WERI-Rb-1 (cell line): ENCODE measurements around the gene TRIM74.
"Not testable (repeated sequence)": the region's sequence is repeated elsewhere in the genome, so short reads cannot be mapped to it uniquely, and the experiment has no call there.

ENCODE experiments used
- DNase-seq: peaks from one replicate; pipeline ENCODE4 v3.0.0-alpha.2; 2020
- H3K27ac ChIP-seq: fragments of 250-450 bp; sonication (Bioruptor Pico); 2 replicates; pipeline ENCODE4 v1.5.1; 2020; ENCODE audit warnings: mild to moderate bottlenecking, moderate library complexity
- H3K27me3 ChIP-seq: fragments of 250-450 bp; sonication (Bioruptor Pico); 2 replicates; pipeline ENCODE4 v1.5.1; 2021; ENCODE audit warnings: mild to moderate bottlenecking, low read depth, moderate library complexity; ENCODE audit not compliant: insufficient read depth, severe bottlenecking
- H3K36me3 ChIP-seq: fragments of 250-450 bp; sonication (Bioruptor Pico); 2 replicates; pipeline ENCODE4 v1.5.1; 2020; ENCODE audit warnings: mild to moderate bottlenecking, moderate library complexity
- H3K4me3 ChIP-seq: 2 replicates; pipeline ENCODE4 v1.5.1; 2011; ENCODE audit warnings: low read depth, mild to moderate bottlenecking, control low read depth, low read length
- H3K9me3 ChIP-seq: fragments of 250-450 bp; sonication (Bioruptor Pico); 2 replicates; pipeline ENCODE4 v1.5.1; 2021; ENCODE audit warnings: mild to moderate bottlenecking, moderate library complexity; ENCODE audit not compliant: severe bottlenecking

The TRIM74 gene

GRCh38 chr7:72969688-72970087 lies 422 bp upstream of the TRIM74 start:
- H3K9me3 ChIP-seq, H3K27ac ChIP-seq, H3K36me3 ChIP-seq, H3K4me3 ChIP-seq, H3K27me3 ChIP-seq, DNase-seq: not testable (repeated sequence)

GRCh38 chr7:72966892-72967291 lies 2.4 kb downstream of the TRIM74 start:
- not testable (repeated sequence) for H3K27ac ChIP-seq, H3K4me3 ChIP-seq, H3K9me3 ChIP-seq, H3K36me3 ChIP-seq, H3K27me3 ChIP-seq, DNase-seq

GRCh38 chr7:72965186-72965975 lies 3.9 kb downstream of the TRIM74 start:
- H3K36me3 ChIP-seq, DNase-seq, H3K27me3 ChIP-seq, H3K9me3 ChIP-seq, H3K27ac ChIP-seq, H3K4me3 ChIP-seq: not testable (repeated sequence)

- not testable (repeated sequence) for H3K9me3 ChIP-seq, DNase-seq, H3K27ac ChIP-seq, H3K4me3 ChIP-seq, H3K36me3 ChIP-seq, H3K27me3 ChIP-seq
These were observed 6.2 kb downstream of the TRIM74 start for GRCh38 chr7:72963056-72963455.

GRCh38 chr7:72961346-72961650 lies 8.0 kb downstream of the TRIM74 start:
- not testable (repeated sequence) for H3K27me3 ChIP-seq, H3K4me3 ChIP-seq, DNase-seq, H3K9me3 ChIP-seq, H3K27ac ChIP-seq, H3K36me3 ChIP-seq

GRCh38 chr7:72960626-72961345 lies 8.5 kb downstream of the TRIM74 start:
- not testable (repeated sequence) for H3K9me3 ChIP-seq, H3K4me3 ChIP-seq, DNase-seq, H3K27me3 ChIP-seq, H3K27ac ChIP-seq, H3K36me3 ChIP-seq

GRCh38 chr7:72960029-72960428 lies 9.2 kb downstream of the TRIM74 start:
- not testable (repeated sequence) for DNase-seq, H3K27ac ChIP-seq, H3K27me3 ChIP-seq, H3K4me3 ChIP-seq, H3K9me3 ChIP-seq, H3K36me3 ChIP-seq

GRCh38 chr7:72954563-72955198 lies 14.6 kb downstream of the TRIM74 start:
- not testable (repeated sequence) for H3K9me3 ChIP-seq, H3K36me3 ChIP-seq, H3K27ac ChIP-seq, H3K27me3 ChIP-seq, DNase-seq
- H3K4me3 ChIP-seq = peak overlapping the region; percentile 12

- not testable (repeated sequence) for H3K27ac ChIP-seq, H3K36me3 ChIP-seq, DNase-seq, H3K4me3 ChIP-seq, H3K9me3 ChIP-seq, H3K27me3 ChIP-seq
These were observed 15.2 kb downstream of the TRIM74 start for GRCh38 chr7:72953901-72954562.

- H3K9me3 ChIP-seq, H3K4me3 ChIP-seq, DNase-seq, H3K27ac ChIP-seq, H3K36me3 ChIP-seq, H3K27me3 ChIP-seq: not testable (repeated sequence)
These were observed 18.8 kb downstream of the TRIM74 start for GRCh38 chr7:72950432-72950831.

- H3K27me3 ChIP-seq, H3K9me3 ChIP-seq, DNase-seq, H3K4me3 ChIP-seq, H3K27ac ChIP-seq, H3K36me3 ChIP-seq: not testable (repeated sequence)
These were observed 19.6 kb downstream of the TRIM74 start for GRCh38 chr7:72949686-72950085.

- not testable (repeated sequence) for H3K27me3 ChIP-seq, H3K36me3 ChIP-seq, DNase-seq, H3K4me3 ChIP-seq, H3K27ac ChIP-seq, H3K9me3 ChIP-seq
These were observed 20.0 kb downstream of the TRIM74 start for GRCh38 chr7:72949276-72949675.

- H3K27me3 ChIP-seq, H3K4me3 ChIP-seq, H3K9me3 ChIP-seq, H3K27ac ChIP-seq, H3K36me3 ChIP-seq, DNase-seq: not testable (repeated sequence)
These were observed 20.6 kb downstream of the TRIM74 start for GRCh38 chr7:72948714-72949113.
